Endothelial cell of umbilical vein (primary cell): ENCODE results near the gene KCNE2.
A peak's percentile ranks its signal among the peaks of the same experiment; 100 is the strongest.

Experiments
- EZH2 ChIP-seq: IDR thresholded peaks from 2 replicates; pipeline ENCODE4 v1.6.1; 2012; ENCODE audit warnings: borderline replicate concordance, low read depth, mild to moderate bottlenecking, moderate library complexity, low read length, inconsistent platforms; ENCODE audit not compliant: severe bottlenecking
- GATA2 ChIP-seq: IDR thresholded peaks from 2 replicates; pipeline ENCODE4 v1.7.0; 2011; ENCODE audit warnings: low read depth, mild to moderate bottlenecking, moderate library complexity, mixed read lengths, low read length; ENCODE audit not compliant: insufficient read length, insufficient read depth
- JUN ChIP-seq: IDR thresholded peaks from 2 replicates; pipeline ENCODE4 v1.6.1; 2011; ENCODE audit warnings: borderline replicate concordance, low read depth; ENCODE audit not compliant: insufficient read length, insufficient read depth
- MYC ChIP-seq: IDR thresholded peaks from one replicate; pipeline ENCODE4 v1.6.1; 2011; ENCODE audit warnings: mild to moderate bottlenecking, low read depth, low read length
- POLR2A ChIP-seq: IDR thresholded peaks from 2 replicates; pipeline ENCODE4 v1.6.1; 2012; ENCODE audit warnings: low read depth, mild to moderate bottlenecking, control low read depth, low read length
- POLR2AphosphoS5 ChIP-seq: IDR thresholded peaks from 2 replicates; pipeline ENCODE4 v1.6.1; 2012; ENCODE audit warnings: low read depth, mild to moderate bottlenecking, control low read depth, low read length, moderate library complexity; ENCODE audit not compliant: insufficient read depth
- TF ChIP-seq, protein P1 (sequence below), 2 donors: IDR thresholded peaks; 1 replicate in 1 of 2; 2 replicates in 1 of 2; pipeline ENCODE4 v1.5.1; 2011; ENCODE audit warnings: low read length in 2 of 2, mild to moderate bottlenecking in 2 of 2, moderate library complexity in 2 of 2, control low read depth in 1 of 2, inconsistent platforms in 1 of 2, low read depth in 1 of 2; ENCODE audit not compliant: insufficient read depth in 1 of 2; ENCODE audit errors: extremely low read depth in 1 of 2

DNA sequence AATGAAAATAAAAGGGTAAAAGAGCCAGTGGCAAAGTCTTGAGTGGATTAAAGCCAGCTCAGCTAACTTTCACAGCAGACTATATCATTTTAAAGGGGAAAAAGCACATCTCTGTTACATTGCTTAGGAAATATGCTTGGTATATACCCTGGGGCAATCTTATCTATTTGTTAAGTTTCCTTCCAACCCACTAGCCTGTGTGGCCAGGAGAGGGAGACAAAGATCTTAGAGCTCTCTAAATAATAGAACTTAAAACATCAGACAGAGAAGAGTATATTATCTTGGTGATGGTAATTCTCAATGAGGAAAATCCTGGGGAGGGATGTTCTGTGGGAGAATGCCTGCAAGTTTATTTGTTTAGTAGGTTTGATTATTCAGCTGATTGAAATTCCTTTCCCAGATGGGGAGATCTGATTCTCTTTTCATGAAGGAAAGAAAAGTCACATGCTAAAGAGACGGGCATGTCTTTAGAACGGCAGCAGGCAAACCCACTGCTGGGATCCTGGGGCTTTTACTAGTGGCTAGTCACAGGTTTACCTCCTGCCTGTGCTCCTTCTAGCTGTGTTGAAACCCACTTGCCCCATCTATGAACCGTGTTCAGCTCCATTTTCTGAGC is 3.6 kb downstream of the KCNE2 start:
- TF ChIP-seq, protein P1, sequence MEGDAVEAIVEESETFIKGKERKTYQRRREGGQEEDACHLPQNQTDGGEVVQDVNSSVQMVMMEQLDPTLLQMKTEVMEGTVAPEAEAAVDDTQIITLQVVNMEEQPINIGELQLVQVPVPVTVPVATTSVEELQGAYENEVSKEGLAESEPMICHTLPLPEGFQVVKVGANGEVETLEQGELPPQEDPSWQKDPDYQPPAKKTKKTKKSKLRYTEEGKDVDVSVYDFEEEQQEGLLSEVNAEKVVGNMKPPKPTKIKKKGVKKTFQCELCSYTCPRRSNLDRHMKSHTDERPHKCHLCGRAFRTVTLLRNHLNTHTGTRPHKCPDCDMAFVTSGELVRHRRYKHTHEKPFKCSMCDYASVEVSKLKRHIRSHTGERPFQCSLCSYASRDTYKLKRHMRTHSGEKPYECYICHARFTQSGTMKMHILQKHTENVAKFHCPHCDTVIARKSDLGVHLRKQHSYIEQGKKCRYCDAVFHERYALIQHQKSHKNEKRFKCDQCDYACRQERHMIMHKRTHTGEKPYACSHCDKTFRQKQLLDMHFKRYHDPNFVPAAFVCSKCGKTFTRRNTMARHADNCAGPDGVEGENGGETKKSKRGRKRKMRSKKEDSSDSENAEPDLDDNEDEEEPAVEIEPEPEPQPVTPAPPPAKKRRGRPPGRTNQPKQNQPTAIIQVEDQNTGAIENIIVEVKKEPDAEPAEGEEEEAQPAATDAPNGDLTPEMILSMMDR (IDR thresholded peaks at IDR 0.05; ENCODE audit: extremely low read depth in 1 of 2, insufficient read depth in 1 of 2, low read depth in 1 of 2, low read length in 2 of 2) = peak; percentile 46 to 53
- TF ChIP-seq EZH2 = no peak
- no peak for TF ChIP-seq MYC
- TF ChIP-seq POLR2AphosphoS5 = no peak
- TF ChIP-seq POLR2A = no peak
- no peak for TF ChIP-seq JUN
- TF ChIP-seq GATA2 = no peak
